IPS-NIHi7 (cell line): ENCODE measurements around the gene MS4A7.

ENCODE experiments used
- DNase-seq: peaks from one replicate; pipeline ENCODE4 v3.0.0; 2012; ENCODE audit warnings: mixed read lengths; ENCODE audit errors: extremely low spot score

MS4A7 gene

GRCh38 chr11:60371386-60371785 lies 6.9 kb upstream of the MS4A7 start:
- DNase-seq, result no peak

GRCh38 chr11:60371854-60372253 lies 6.5 kb upstream of the MS4A7 start:
- DNase-seq, result no peak

DNA sequence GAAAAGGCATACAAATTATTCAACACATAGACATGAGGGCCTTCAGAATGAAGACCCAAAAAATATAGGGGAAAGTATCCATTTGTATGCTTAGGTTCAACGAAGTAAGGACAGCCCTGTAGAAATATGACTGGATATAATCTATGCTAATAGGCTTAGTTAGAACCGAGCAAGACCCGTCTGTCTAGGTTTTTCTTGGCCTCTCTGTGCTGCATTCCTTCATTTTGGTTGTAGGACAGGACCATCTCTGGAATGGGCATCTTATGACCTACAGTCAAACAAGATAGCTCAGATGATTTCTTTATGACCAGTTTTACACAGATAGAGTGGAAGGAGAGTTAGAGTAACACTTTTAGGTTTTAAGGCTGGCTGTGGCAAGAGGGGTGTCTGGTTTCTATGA lies 5.6 kb upstream of the MS4A7 start:
- DNase-seq, result no peak

DNA sequence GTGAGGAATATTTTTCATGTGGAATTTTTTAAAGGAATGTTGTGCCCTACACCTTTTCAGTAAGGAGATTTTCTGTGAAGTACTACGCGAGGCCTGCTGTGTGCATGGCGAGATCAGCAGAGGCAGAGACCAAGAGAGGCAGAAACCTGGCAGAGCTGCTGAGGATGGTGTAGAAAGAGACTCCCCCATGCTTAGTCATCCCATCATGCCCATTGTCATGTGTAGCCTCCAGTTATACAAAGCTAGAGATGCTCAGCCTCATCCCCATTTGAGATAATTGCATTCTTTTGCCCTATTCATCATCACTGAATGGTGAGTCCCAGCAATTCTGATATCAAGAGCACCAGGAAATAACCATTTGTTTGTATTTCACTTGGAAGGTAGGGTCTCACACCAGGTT lies 3.0 kb upstream of the MS4A7 start:
- DNase-seq, result no peak

DNA sequence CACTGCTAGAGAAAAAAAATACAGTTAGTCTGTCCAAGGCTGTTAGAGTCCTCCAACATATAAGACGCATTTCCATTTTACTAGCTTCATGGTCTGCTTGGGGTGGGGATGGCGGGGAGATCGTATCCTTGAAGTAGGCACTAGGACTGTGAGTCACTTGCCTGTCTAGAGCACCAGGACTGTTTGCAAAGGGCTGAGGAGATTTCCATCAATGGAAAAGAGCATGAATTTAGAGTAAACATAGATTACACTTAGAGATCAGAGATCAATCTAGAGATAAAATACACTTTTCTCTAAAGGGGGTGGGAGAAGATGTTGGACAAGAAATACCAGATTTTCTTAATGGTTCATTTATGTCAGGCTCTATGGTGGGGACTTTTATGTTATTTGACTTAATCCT lies 1.7 kb upstream of the MS4A7 start:
- no peak for DNase-seq

GRCh38 chr11:60377401-60378136 lies 763 bp upstream of the MS4A7 start:
- DNase-seq, result no peak

DNA sequence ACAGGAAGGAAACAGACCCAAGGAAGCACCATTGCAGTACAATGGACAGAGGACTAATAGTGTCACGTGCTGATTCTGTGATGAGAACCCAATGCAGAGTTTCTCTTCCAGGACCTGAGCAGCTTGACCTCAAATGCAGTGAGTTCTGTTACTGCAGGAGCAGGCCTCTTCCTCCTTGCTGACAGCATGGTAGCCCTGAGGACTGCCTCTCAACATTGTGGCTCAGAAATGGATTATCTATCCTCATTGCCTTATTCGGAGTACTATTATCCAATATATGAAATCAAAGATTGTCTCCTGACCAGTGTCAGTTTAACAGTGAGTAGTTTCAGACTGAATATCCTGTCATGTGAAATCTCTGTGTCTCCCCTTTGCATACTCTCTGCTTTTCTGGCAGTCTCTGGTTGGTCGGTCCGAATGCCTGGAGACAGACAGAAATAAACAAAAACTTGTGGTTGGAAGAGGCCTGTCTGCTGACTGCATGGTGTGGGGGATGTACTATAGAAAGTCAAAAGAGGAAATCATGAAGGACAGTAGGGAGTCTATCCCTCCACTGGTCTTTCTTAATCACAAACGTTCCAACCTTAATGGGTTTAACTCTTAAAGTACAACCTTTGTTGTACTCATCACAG lies 11.1 kb downstream of the MS4A7 start:
- no peak for DNase-seq

- DNase-seq, result no peak
Observed at GRCh38 chr11:60390419-60390818, 12.1 kb downstream of the MS4A7 start.

DNA sequence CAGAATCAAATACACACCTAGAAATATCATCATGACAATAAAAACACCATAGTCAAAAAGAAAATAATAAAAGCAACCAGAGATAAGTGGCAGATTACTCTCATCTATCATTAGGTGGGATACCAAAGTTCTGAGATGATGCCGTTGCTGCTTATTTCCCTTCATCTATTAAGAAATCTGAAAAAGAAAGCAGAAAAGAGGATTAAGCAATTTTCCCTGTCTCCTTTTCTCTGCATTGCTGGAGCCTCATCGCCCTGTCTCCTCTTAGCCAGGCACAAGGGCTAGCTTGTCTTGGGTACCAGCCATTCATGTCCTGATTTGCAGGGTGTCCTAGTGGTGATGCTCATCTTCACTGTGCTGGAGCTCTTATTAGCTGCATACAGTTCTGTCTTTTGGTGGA lies 14.0 kb downstream of the MS4A7 start:
- DNase-seq, result no peak

DNA sequence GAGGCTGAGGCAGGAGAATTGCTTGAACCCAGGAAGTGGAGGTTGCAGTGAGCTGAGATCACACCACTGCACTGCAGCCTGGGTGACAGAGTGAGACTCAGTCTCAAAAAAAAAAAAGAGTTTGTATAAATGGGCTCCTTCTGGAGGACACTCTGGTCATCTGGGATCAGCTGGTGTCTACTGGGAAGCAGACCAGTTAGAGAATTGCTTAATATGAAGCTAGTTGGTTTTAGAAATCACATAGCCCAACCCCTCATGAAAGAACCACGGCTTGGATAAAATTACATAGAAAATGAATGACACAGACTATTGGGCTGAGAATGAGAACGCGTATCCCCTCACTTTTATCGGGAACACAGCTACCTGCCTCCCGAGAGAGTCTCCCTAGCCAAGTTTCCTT lies 14.7 kb downstream of the MS4A7 start:
- no peak for DNase-seq

DNA sequence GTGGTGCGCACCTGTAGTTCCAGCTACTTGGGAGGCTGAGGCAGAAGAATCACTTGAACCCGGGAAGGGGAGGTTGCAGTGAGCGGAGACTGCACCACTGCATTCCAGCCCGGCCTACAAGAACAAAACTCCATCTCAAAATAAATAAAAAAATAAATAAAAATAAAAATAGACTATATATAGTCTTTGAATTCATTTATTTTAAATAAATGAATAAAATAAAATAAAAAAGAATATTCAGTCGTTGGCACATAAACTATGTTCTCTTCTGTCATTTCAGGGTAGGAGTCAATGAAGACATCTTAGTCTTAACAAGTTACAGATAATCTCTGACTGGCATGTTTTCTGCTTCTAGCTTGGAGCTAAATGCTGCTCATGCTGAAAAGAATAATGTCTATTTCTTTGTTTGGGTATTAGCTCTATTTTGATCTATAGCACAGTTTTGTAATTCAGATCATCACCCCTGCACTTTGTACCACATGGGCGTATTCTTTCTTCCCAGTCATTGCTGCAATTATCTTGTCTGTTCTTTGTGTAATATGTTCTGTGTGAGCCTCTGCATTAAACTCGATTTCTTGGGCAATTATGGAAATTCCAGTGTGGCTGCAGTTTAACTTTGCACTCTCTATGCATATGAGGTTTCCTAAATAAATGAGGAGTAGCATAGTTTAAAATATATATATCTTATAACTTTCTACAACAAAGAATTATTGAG lies 16.5 kb downstream of the MS4A7 start:
- DNase-seq, result no peak

GRCh38 chr11:60396382-60396781 lies 18.1 kb downstream of the MS4A7 start, which contains the start of gene MS4A14:
Gene MS4A14, plus strand, starts transcription at chr11:60396459. Its CDS starts 120 bp downstream, at chr11:60396579.
- no peak for DNase-seq

DNA sequence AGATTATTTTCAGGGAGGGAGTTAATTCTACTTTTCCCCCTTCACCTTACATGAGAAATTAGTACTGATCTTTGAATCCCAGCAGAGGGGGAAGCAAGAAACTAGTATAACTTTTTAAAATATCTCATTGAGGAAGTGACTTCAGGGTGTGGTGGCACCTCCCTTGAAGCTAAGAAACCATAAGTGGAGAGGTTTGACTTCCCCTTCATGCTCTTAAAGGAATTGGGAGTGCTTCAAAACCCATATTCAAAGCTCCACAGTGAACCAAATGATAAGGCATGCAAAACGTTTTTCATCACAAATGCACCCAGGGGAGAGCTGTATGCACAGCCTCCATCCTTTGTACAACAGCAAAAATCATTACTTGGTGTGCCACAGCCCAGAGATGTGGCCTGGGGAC lies 18.5 kb downstream of the MS4A7 start:
- DNase-seq, result no peak

DNA sequence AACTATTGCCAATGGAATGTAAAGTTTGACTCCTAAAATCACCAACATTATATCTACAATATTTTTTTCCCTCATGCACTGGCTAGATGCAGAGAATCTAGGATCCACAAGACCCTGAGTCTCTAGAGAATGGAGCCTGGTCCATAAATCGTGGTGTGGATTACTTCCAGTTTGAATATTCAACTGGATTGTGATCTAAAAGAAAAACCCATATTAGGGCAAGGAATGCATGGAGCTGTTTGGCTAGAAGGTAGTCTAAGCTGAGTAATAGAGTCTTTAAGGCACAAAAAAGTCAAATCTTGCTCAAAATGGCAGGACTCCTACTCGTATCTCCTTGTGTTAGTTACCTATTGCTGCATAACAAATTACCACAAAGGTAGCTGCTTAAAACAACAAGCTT lies 41.7 kb downstream of the MS4A7 start:
- DNase-seq, result no peak

- no peak for DNase-seq
Observed at GRCh38 chr11:60422609-60423008, 44.3 kb downstream of the MS4A7 start.

DNA sequence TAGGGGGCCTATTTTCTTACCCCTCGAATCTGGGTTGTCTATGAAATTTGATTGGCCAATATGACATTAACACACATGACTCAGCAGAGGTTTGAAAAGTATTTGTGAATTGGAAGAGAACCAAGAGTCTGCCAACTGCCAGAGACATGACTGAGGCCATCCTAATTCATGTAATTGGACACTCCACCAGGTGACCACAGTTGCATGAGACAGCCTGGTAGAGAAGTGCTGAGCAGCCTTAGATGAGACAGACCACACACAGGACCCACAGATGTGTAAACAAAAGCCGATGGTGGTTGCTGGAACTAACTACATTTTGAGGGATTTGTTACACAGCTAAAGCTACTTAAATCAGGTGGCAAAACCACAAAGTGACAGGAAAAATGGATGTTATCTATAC lies 50.2 kb downstream of the MS4A7 start:
- DNase-seq, result no peak

- DNase-seq, result no peak
Observed at GRCh38 chr11:60429272-60429671, 50.9 kb downstream of the MS4A7 start, which contains the start of gene MS4A5. Gene MS4A5, plus strand, starts transcription at chr11:60429572. Its CDS starts 103 bp downstream, at chr11:60429675.

GRCh38 chr11:60431251-60431650 lies 52.9 kb downstream of the MS4A7 start:
- no peak for DNase-seq

- no peak for DNase-seq
Observed at GRCh38 chr11:60433401-60433800, 55.1 kb downstream of the MS4A7 start.
